Stimulated activated CD8-positive, alpha-beta memory T cell treated with anti-CD3 and anti-CD28 coated beads, Interleukin-15, amount 100 ng/mL, for 4 hours (primary cell): ENCODE measurements around the gene SYP.

Source experiments
- DNase-seq, 2 donors: peaks; one replicate each; pipeline ENCODE4 v3.0.0-alpha.2; 2020; ENCODE audit warnings: low read depth in 2 of 2

The SYP gene

GRCh38 chrX:49199906-49200771 lies at the start of gene SYP:
Gene SYP, minus strand, starts transcription at chrX:49200193. Its CDS starts 7 bp downstream, at chrX:49200186.
- peak; percentile 75 to 77 for DNase-seq

DNA sequence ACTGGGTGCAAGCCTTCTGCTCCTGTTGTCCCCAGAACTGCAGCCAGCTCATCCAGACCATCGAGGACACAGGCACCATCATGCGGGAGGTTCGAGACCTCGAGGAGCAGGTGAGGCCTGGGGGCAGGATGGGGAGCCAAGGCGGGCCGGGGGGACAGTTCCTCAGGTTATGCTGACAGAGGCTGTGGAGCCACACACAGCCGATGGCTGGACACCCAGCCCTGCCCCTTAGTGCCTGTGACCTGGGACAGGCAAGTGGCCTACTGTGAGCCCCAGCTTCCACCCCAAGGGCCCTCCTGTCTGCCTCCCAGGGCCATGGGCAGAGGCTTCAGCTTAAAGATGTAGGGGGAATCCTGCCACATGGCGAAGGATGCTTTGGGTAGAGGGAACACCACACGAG lies 49.6 kb upstream of the SYP start:
- no peak for DNase-seq

GRCh38 chrX:49249071-49249470 lies 49.1 kb upstream of the SYP start:
- no peak for DNase-seq

- DNase-seq, result no peak
Measured at GRCh38 chrX:49247916-49248811, 48.2 kb upstream of the SYP start.

GRCh38 chrX:49247346-49247745 lies 47.4 kb upstream of the SYP start:
- DNase-seq, result no peak

GRCh38 chrX:49246541-49246940 lies 46.5 kb upstream of the SYP start:
- DNase-seq, result no peak

DNA sequence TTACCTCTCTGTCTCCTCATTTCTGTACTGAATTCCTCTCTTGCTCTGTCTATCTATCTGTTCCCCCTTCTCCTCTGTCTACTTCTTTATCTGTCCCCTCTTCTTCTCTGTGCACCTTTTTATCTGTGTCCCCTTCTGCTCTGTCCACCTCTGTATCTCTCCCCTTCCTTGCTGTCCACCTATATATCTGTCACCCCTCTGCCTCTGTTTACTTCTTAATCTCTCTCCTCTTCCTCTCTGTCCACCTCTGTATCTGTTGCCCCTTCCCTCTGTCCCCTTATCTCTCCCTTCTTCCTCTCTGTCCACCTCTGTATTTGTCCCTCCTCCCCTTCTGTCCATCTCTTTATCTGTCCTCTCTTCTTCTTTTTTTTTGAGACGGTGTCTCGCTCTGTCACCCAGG lies 44.2 kb upstream of the SYP start:
- no peak for DNase-seq

- DNase-seq, result no peak
Measured at GRCh38 chrX:49243166-49243565, 43.2 kb upstream of the SYP start.

GRCh38 chrX:49242545-49243066 lies 42.6 kb upstream of the SYP start:
- no peak for DNase-seq

GRCh38 chrX:49238735-49239134 lies 38.7 kb upstream of the SYP start:
- DNase-seq, result no peak

DNA sequence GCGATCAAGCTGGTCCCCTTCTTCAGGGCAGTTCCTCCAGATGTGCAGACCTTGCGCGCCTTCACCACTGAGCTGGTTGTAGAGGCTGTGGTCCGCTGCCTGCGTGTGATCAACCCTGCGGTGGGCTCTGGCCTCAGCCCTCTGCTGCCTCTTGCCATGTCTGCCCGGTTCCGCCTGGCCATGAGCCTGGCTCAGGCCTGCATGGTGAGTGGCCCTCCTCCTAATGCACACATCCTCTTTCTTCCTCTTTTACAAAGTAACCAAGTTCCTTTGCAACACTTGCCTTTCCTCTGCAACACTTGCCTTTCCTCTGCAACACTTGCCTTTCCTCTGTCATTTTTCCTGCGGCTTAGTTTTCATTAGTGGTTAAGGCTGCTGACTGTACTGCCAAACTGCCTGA lies 37.1 kb upstream of the SYP start:
- DNase-seq, result no peak

DNA sequence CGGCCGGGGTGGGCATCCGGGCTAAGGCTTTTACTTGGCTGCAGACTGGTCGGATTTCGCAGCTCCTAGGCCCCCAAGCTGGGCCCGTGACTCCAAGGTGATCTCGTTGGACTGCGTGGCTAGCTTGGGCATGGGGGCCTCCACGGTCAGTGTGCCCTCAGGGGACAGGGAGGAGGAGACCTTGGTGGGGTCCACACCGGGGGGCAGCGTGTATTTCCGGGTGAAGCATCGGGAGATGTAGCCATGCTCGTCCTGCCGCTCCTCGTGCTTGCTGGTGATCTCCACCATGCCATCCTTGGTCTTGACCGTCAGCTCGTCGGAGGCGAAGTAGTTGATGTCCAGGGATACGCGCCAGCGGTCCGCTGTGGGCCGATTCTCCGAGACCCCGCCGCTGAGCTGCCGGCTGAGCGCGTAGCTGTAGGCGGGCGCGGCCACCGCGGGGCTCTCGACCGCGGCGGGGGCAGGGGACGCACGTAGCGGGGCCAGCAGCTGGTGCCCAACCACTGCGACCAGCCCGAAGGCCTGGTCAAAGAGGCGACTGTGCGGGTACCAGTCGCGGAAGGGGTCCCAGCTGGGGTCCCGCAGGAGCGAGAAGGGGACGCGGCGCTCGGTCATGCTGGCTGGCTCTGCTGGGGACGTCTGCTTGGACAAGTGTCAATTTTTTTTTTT lies 34.0 kb upstream of the SYP start:
- no peak for DNase-seq

DNA sequence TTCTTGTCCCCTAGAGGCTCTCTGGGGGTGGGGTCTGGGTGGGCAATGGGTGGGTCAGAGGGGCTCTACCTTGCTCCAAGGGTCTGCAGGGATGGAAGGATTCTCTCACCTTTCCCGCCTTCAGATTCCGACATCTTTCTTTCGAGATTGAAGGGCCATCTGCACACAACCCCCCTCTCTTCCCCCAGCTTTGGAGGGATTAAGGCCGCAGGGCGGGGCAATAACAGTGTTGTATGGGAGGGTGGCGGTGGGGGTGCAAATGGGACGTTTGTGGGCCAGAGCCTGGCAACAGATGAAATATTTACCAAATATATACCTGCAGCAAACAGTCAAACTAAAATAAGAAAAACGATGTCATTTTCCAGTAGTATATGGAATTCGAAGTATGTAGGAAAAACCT lies 33.2 kb upstream of the SYP start, which contains the start of gene CACNA1F:
Gene CACNA1F (minus strand): TSS at position 165 of the 400 bp plus-strand sequence. CDS start 31 bp downstream, at position 134.
- DNase-seq, result no peak

DNA sequence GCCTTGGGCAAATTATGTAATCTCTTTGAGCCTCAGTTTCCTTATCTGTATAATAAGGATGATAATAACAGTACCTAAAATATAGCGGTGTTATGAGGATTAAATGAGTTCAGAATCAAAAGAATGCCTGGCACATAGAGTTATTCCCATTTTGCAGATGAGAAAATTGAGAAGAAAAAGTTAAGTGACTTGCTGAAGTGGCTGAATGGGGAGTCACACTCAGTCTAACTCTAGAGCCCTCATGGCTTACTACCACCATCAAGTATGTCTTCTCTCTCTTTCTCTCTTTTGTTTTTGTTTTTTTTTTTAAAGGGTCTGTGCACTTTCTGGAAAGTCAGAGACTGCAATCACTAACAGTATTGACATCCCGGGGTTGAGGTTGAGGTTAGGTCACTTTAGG lies 32.5 kb upstream of the SYP start:
- DNase-seq, result no peak

- DNase-seq, result no peak
Measured at GRCh38 chrX:49231333-49232000, 31.5 kb upstream of the SYP start.

DNA sequence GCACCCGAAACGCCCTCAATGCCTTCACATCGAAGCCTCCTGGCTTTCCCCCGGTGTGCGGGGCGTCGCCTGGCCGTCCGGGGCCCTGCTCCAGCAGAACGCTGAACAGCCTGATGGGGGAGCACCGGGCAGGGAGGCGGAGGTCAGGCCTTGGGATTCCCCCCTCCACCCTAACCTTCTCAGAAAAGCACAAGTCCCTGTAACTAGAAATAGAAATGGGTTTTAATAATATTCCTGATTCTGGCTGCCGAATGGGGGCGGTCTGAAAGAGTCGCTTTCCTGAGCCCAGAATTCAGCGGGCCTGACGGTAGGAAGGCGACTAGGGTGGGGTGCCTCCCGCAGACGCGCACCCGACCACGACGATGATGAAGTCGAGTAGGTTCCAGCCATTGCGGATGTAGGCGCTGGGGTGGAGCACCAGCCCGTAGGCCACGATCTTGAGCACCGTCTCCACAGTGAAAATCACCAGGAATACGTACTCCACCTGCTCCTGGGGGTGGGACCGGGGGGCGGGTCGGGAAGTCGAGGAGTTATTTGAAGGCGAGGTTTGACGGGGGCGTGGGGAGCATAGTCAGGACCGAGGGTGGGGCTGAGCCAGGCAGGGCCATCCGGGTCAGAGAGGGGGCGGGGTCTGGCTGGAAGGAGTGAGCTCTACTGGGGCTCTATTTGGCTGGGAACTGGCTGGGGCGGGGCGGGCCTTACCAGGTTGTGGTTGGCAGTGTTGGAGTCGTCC lies 30.7 kb upstream of the SYP start:
- peak; percentile 14 to 15 for DNase-seq

- no peak for DNase-seq
Measured at GRCh38 chrX:49228185-49228584, 28.2 kb upstream of the SYP start.

- DNase-seq, result no peak
Measured at GRCh38 chrX:49227726-49228125, 27.7 kb upstream of the SYP start.

DNA sequence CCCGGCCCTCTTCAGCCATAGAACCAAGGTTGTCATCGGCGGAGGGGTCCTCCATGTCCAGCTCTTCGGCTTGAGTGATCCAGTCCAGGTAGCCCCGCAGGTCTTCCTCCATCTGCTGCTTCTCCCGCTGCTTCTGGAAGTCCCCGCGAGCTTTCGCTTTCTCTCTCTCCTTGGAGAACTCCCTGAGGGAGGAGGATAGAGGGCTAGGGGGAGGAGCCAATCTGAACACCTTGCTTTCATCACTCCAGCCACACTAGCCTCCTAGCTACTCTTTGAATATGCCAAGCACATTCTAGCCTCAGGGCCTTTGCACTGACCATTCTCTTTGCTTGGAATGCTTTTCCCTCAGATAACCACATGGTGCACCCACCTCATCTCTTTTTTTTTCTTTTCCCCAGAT lies 27.0 kb upstream of the SYP start:
- no peak for DNase-seq

DNA sequence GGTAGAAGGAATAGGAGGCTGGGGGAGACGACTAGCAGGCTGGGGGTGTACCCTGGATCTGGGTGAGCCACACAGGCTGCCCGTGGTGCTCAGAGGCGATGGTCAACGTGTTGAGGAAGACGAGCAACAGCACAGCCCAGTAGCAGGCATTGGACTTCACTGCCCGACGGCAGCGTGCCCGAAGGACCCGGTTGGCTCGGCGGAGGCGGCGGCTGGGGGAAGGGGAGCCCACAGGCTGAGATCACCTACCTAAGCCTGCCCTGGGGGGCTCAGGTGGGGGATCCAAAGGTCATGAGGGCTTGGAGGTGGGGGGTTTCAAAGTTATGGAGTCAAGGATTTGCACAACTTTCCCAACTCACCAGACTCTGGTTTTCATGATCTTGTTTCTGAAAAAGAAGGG lies 25.9 kb upstream of the SYP start:
- DNase-seq, result no peak

DNA sequence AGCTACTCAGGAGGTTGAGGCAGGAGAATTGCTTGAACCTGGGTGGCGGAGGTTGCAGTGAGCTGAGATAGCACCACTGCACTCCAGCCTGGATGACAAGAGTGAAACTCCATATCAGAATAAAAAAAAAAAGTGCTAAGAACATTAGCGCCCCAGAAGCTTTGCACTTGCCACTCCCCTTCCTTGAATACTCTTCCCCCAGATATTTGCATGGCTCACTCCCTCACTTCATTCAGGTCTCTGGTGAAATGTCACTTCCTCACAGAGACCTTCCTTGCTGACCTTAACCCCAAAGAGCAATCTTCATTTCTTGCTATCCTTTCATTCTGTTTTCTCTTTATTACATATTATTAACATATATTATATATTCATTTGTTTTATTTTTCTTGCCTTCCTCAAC lies 21.9 kb upstream of the SYP start:
- no peak for DNase-seq
